ACC112 (cell line): ENCODE measurements around the gene NR6A1.

Experiments used
- H2AFZ ChIP-seq: fragments of 200-600 bp; sonication (generic); one replicate; pipeline ENCODE4 v1.6.0; 2017; ENCODE audit warnings: antibody characterized with exemption, low read length; ENCODE audit not compliant: unreplicated experiment
- H3K27ac ChIP-seq: fragments of 200-600 bp; sonication (generic); 2 replicates; pipeline ENCODE4 v1.5.1; 2014; ENCODE audit warnings: low read depth, mild to moderate bottlenecking, antibody characterized with exemption, low read length, moderate library complexity
- H3K27me3 ChIP-seq: fragments of 200-600 bp; sonication (generic); 2 replicates; pipeline ENCODE4 v1.6.1; 2014; ENCODE audit warnings: mild to moderate bottlenecking, antibody characterized with exemption, low read length, moderate library complexity, mixed read lengths; ENCODE audit not compliant: insufficient read depth
- H3K36me3 ChIP-seq: fragments of 200-600 bp; sonication (generic); 2 replicates; pipeline ENCODE4 v1.6.1; 2016; ENCODE audit warnings: mild to moderate bottlenecking, antibody characterized with exemption, low read length, moderate library complexity, mixed read lengths; ENCODE audit not compliant: insufficient read depth
- H3K4me1 ChIP-seq: fragments of 200-600 bp; sonication (generic); one replicate; pipeline ENCODE4 v1.6.1; 2016; ENCODE audit warnings: low read length, mixed read lengths; ENCODE audit not compliant: insufficient read depth, unreplicated experiment, control insufficient read depth
- H3K4me3 ChIP-seq: fragments of 200-600 bp; sonication (generic); 2 replicates; pipeline ENCODE4 v1.5.1; 2014; ENCODE audit warnings: mild to moderate bottlenecking, low read depth, low read length
- H3K79me2 ChIP-seq: fragments of 200-600 bp; sonication (generic); one replicate; pipeline ENCODE4 v1.6.0; 2016; ENCODE audit warnings: low read length; ENCODE audit not compliant: control insufficient read depth, unreplicated experiment, insufficient read depth

The NR6A1 gene

DNA sequence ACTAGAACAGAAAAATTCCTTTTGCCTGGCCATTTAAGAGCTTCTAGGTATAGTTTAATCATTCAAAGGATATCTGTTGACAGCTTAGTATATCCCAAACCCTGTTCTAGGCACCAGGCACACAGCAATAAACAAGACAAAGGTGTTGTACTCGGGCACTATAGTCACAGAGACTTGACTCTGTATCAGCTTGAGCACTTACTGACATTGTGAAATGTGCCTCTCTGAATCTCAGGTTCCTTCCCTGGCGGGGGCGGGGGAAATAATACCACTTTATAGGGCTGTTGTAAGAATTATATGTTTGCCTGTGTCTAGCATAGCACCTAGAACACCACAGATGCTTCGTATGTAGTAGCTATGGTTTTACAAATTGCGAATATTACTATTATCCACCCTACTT lies 104.5 kb downstream of the NR6A1 start:
- H3K27me3 ChIP-seq = no peaks in the 10 kb centered on the region
- H3K79me2 ChIP-seq = peaks cover 31% of the 10 kb centered on the region
- H3K4me1 ChIP-seq = peaks cover 16% of the 10 kb centered on the region
- H2AFZ ChIP-seq = no peak overlapping the region
- 0 out of 2 replicates have a peak, but pooled peaks cover 5% of the 10 kb centered on the region for H3K36me3 ChIP-seq
- no peak overlapping the region for H3K27ac ChIP-seq
- no peak overlapping the region for H3K4me3 ChIP-seq

DNA sequence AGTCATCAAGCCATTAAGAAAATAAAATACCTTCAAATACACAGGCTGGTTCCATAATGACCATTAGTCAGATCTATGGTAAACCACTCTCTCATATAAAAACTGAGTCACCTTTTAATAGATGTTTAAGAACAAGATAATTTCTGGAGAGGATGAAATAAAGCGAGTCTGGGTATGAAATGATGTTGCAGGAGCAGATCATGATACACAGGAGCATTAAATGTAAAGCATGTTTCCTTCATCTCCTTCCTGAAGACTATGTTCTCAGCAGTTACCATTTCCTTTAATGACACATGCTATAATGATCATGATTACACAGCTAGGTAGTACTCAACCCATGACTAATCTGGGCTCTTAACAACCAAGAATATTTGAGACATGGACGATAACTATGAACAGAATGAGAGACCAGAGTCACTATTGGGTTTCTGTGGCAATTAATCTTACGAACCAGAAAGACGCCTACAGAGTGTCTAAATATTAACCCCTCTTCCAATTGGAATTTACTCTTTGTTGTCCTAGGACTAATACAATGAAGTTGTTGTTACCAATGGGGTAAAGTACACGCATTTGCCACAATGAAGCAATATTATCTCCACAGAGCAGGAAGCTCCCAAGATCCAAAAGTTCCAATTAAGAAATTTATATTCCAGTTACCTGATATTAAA lies 105.6 kb downstream of the NR6A1 start:
- H3K79me2 ChIP-seq = peaks cover 41% of the 10 kb centered on the region
- H3K4me3 ChIP-seq = no peak overlapping the region
- 0 out of 2 replicates have a peak, but pooled peaks cover 5% of the 10 kb centered on the region for H3K36me3 ChIP-seq
- no peak overlapping the region for H2AFZ ChIP-seq
- H3K4me1 ChIP-seq = peaks cover 22% of the 10 kb centered on the region
- no peak overlapping the region for H3K27ac ChIP-seq
- no peaks in the 10 kb centered on the region for H3K27me3 ChIP-seq

DNA sequence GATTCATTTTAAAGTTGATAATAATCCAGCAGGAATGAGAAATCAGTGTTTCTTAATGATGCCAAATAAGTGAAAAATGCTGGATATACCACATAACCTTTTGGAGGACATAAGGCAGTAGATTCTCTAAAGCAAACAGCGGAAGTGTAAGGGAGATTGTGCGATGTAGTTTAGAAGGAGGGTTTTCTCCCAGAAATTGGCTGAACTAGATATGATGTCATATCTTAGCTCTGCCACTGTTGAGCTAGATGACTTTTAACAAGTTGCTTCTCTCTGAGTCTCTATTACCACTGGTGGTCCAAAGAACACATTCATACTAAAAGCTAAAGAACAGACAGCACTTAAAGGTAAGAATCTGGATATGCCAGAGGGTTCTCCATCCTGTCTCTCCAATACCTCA lies 107.0 kb downstream of the NR6A1 start:
- Histone ChIP-seq H3K27me3 (no peaks in the 10 kb centered on the region), H2AFZ (no peak overlapping the region), H3K4me1 (peaks cover 22% of the 10 kb centered on the region), H3K27ac (no peak overlapping the region), H3K79me2 (peaks cover 47% of the 10 kb centered on the region), H3K36me3 (0 out of 2 replicates have a peak, but pooled peaks cover 5% of the 10 kb centered on the region), H3K4me3 (no peak overlapping the region)

DNA sequence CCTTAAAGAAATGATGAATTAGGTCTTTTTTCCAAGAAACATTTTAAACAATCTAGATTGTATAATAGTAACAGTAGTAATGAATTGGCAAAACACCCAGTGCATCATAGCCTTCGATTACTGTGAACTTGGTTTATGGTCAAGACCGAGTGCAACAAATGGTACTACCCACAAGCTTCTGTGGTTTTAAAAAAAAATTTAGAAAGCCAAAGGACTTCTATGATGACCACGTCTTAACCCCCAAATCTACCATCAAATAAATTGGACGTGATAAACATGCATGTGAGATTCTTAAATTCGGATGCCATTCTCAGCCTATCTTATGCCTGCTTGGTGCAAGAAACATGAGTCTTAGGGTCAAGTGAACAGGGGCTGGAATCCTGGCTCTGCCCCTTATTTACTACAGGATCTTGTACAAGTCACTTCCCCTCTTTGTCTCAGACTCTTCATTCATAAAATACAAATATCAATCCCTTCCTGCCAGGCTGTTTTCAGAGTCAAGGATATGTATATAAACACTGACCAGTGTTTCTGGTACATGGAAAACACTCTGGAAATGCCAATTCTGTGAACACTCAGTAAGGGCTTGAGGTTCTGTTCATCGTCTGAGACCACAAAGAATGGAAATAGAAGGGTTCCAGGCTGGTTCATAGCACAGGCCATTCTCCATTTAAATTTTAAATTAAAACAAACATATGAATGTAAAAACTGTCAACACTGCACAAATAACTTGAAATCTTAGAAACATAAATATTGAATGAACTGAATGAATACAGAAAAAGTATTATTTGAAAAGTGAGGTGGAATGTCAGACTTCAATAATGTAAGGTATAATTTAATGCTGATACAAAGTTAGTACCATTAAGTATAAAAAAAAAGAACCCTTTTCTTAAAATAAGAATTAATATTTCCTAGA lies 107.8 kb downstream of the NR6A1 start:
- Histone ChIP-seq H2AFZ (no peak overlapping the region), H3K36me3 (0 out of 2 replicates have a peak, but pooled peaks cover 5% of the 10 kb centered on the region), H3K4me1 (peaks cover 22% of the 10 kb centered on the region), H3K27me3 (no peaks in the 10 kb centered on the region), H3K4me3 (no peak overlapping the region), H3K27ac (no peak overlapping the region), H3K79me2 (peaks cover 47% of the 10 kb centered on the region)

DNA sequence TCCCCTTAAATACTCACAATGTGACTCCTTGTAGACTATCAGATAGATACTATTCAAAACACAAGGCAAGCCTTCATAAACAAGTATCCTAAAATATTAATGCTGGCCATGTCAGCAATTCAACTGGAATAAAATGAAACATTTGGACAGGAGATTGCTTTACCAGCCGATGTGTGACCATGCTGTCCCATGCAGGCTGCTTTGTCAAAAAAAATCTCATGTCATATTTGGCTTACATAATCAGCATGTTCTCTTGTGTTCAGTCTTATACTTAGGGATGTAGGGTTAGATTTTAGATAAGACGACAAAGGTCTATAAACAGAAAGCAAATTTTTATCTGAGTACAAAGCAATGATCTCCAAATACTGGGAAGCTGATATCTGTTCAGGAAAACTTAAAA lies 108.5 kb downstream of the NR6A1 start:
- H3K27me3 ChIP-seq = no peaks in the 10 kb centered on the region
- 0 out of 2 replicates have a peak, but pooled peaks cover 5% of the 10 kb centered on the region for H3K36me3 ChIP-seq
- peaks cover 47% of the 10 kb centered on the region for H3K79me2 ChIP-seq
- H3K4me1 ChIP-seq = peaks cover 27% of the 10 kb centered on the region
- H2AFZ ChIP-seq = no peak overlapping the region
- H3K4me3 ChIP-seq = no peak overlapping the region
- H3K27ac ChIP-seq = no peak overlapping the region

DNA sequence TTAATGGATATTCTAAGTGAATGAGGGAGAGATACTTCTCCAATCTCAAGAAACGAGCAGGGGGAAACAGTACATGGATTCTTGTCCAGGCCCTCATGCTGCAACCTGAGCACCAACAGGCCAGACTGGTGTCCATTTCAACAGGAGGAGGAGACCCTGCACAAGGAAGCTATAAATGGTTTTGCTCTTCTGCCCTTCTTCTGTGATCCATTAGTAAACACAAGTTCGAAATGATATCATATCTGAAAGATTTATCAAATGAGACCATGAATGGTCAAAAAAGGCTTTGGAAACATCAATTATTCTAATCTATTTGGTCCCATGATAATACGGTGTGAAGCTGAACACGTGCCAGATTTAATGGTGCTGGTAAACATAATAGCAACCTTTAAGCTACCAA lies 109.8 kb downstream of the NR6A1 start:
- Histone ChIP-seq H3K4me1 (peaks cover 30% of the 10 kb centered on the region), H3K79me2 (peaks cover 47% of the 10 kb centered on the region), H3K36me3 (0 out of 2 replicates have a peak, but pooled peaks cover 5% of the 10 kb centered on the region), H3K4me3 (no peak overlapping the region), H3K27ac (no peak overlapping the region), H2AFZ (no peak overlapping the region), H3K27me3 (no peaks in the 10 kb centered on the region)

DNA sequence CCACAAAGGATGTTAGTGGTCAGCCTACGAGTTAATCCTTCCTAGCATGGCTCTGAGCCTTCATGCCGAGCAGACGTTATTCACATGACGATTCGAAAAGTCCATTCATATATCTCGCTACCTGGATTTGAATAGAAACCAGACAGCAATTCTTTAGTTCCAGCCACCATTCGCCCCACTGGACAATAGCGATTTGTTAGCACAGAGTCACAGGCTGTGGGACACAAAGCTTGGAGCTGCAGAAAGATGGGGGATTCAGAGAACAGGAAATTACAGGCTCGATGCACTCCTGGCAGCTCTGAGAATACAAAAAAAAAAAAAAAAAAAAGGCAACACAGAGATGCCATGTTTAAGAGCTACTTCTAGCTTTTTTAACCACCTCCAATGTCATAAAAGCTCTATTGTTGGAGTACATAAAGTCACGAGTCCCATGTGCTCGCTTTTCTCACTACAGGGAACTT lies 110.7 kb downstream of the NR6A1 start:
- H2AFZ ChIP-seq = peak overlapping the region; percentile 87
- H3K36me3 ChIP-seq = 0 out of 2 replicates have a peak, but pooled peaks cover 5% of the 10 kb centered on the region
- H3K27ac ChIP-seq = peak overlapping the region; percentile 85
- peak overlapping the region; percentile 80 for H3K4me3 ChIP-seq
- H3K4me1 ChIP-seq = peaks cover 26% of the 10 kb centered on the region
- no peaks in the 10 kb centered on the region for H3K27me3 ChIP-seq
- peaks cover 42% of the 10 kb centered on the region for H3K79me2 ChIP-seq

DNA sequence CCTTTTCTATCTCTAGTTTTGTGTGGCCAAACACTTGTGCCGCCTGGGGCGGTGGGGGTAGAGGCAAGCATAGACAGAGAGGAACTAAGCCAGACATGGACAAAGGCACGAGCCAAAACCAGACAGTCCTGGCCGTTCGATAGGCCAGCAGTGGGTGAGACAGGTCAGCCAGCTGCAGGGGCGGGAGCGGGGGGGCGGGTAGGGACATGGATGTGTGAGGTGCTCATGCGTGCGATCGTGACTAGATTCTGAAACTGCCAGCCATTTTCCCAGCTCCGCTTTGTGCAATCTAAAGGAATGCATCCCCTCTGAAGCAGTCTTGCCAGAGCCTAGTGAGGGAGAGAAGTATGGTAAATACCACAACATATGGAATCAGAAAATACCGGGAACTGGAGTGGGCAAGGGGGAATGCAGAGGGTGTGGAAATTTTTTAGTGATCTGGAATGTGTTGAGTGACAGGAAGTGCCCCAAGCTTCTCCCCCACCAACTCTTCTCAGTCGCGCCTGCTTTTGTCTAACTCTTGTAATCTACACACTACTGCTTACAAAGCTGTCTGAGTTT lies 111.9 kb downstream of the NR6A1 start:
- peaks cover 23% of the 10 kb centered on the region for H3K4me1 ChIP-seq
- peak overlapping the region; percentile 80 for H3K4me3 ChIP-seq
- 0 out of 2 replicates have a peak, but pooled peaks cover 2% of the 10 kb centered on the region for H3K36me3 ChIP-seq
- peak overlapping the region; percentile 87 for H2AFZ ChIP-seq
- H3K27ac ChIP-seq = peak overlapping the region; percentile 85
- H3K79me2 ChIP-seq = peaks cover 37% of the 10 kb centered on the region
- no peaks in the 10 kb centered on the region for H3K27me3 ChIP-seq

DNA sequence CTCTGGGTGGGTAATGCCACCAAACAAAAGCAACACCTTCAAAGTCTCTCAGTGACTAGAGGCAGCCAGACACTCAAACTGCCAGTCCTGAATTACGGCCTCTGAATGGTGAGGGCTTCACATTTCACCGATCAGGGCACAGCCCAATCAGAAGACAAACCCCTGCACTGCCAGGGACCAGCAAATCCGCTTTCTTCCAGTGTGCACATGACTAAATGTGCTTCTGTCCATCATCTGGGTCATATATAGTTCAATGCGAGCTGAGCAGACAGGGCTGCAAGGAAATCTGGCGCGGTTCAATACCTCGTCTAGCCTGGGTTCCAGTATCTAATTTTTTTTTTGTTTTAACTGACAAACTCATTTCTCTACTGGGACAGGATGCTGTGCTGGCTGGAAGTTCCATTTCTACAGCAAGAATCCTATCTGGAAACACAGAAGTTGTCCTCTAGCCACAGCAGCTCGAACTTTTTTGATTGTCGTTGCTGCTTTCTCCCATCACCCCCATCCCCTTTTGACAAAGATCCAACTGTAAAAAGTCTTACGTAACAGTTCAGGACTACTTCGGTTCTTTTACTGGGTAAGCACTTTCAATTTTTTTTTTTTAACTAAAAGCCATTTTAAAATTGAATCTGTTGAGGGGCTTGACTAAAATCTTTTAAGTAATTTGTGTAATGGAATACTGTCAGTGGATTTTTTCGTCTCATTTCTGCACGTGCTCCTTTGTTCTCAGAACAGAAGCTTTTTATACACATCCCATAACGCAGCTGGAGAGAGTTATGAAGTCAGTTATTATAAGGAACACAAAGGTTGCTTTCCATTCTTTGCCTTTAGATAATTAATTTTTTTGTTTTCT lies 112.7 kb downstream of the NR6A1 start:
- Histone ChIP-seq H3K27me3 (no peaks in the 10 kb centered on the region), H3K4me1 (peaks cover 23% of the 10 kb centered on the region), H3K4me3 (peak overlapping the region; percentile 80), H2AFZ (peak overlapping the region; percentile 54), H3K36me3 (no peaks in the 10 kb centered on the region), H3K27ac (peak overlapping the region; percentile 85), H3K79me2 (peaks cover 32% of the 10 kb centered on the region)

DNA sequence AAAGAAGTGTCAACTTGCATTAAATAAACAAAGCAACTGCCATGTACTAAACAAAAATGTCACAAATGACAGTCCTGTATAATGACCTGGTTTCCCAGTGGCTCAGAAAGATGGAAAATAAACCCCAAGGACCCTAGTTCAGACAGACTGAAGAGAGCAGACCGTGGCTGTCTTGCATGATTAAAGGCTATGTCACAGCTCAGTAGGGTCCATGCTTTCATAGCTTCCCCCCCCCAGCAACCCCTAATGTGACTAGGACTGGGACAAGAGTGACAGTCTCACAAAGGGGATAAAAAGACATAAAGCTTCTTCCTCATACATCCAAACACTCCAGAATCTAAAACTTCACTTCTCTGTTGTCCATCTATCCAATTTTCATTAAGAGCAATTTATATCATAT lies 113.6 kb downstream of the NR6A1 start:
- H3K27me3 ChIP-seq = no peaks in the 10 kb centered on the region
- H3K36me3 ChIP-seq = no peaks in the 10 kb centered on the region
- peaks cover 25% of the 10 kb centered on the region for H3K79me2 ChIP-seq
- H3K4me3 ChIP-seq = 0 out of 2 replicates have a peak overlapping the region, but pooled peaks have one; percentile 80
- H2AFZ ChIP-seq = peak overlapping the region; percentile 54
- peak overlapping the region; percentile 85; the same call in 1 of the 2 replicates for H3K27ac ChIP-seq
- peaks cover 23% of the 10 kb centered on the region for H3K4me1 ChIP-seq
